ENCODE data around the gene PLPPR3. TPM values are rescaled to one million over a fixed set of nuclear protein-coding genes. Genes with fewer than 3 reads are reported as not detected.

Gene PLPPR3
- total RNA-seq, 6 experiments from 2014 or later = 0.09 TPM; not detected in 5

- peak; percentile 27; the same call in 1 of the 2 replicates for TF ChIP-seq CTCF (IDR thresholded peaks at IDR 0.05)
- peaks cover 4% of the 10 kb centered on the region; the same call in 1 of the 2 replicates for H3K27me3 Mint-ChIP-seq (ENCODE audit: insufficient read depth)
- H3K27ac Mint-ChIP-seq = no peak overlapping the region
- no peak overlapping the region for H3K4me3 Mint-ChIP-seq
- H3K4me1 Mint-ChIP-seq (ENCODE audit: low read depth) = no peaks in the 10 kb centered on the region; the same call in 1 of the 2 replicates
- DNase-seq = no peak
- H3K36me3 Mint-ChIP-seq (ENCODE audit: low read depth) = 0 out of 2 replicates have a peak, but pooled peaks cover 4% of the 10 kb centered on the region
- H3K9me3 Mint-ChIP-seq = 0 out of 2 replicates have a peak, but pooled peaks cover 3% of the 10 kb centered on the region
Observed at GRCh38 chr19:861756-862580, 40.2 kb upstream of the PLPPR3 start.

GRCh38 chr19:861141-861755 lies 39.5 kb upstream of the PLPPR3 start:
- 0 out of 2 replicates have a peak, but pooled peaks cover 3% of the 10 kb centered on the region for H3K9me3 Mint-ChIP-seq
- 0 out of 2 replicates have a peak, but pooled peaks cover 4% of the 10 kb centered on the region for H3K36me3 Mint-ChIP-seq (ENCODE audit: low read depth)
- peaks cover 4% of the 10 kb centered on the region; the same call in 1 of the 2 replicates for H3K27me3 Mint-ChIP-seq (ENCODE audit: insufficient read depth)
- no peak overlapping the region for H3K4me3 Mint-ChIP-seq
- no peak for TF ChIP-seq CTCF (IDR thresholded peaks at IDR 0.05)
- H3K4me1 Mint-ChIP-seq (ENCODE audit: low read depth) = no peaks in the 10 kb centered on the region; the same call in 1 of the 2 replicates
- H3K27ac Mint-ChIP-seq = no peak overlapping the region
- DNase-seq = no peak

GRCh38 chr19:858868-859843 lies 37.4 kb upstream of the PLPPR3 start, which contains the start of gene CFD:
Gene CFD, plus strand, starts transcription at chr19:859664. Its CDS starts 26 bp downstream, at chr19:859690.
- Mint-ChIP-seq H3K4me1 (ENCODE audit: low read depth) (no peaks in the 10 kb centered on the region; the same call in 1 of the 2 replicates), H3K9me3 (0 out of 2 replicates have a peak, but pooled peaks cover 3% of the 10 kb centered on the region), H3K27me3 (ENCODE audit: insufficient read depth) (peaks cover 4% of the 10 kb centered on the region; the same call in 1 of the 2 replicates), H3K36me3 (ENCODE audit: low read depth) (no peaks in the 10 kb centered on the region), H3K27ac (no peak within 1 kb of the TSS), H3K4me3 (no peak within 1 kb of the TSS)
- no peak for TF ChIP-seq CTCF (IDR thresholded peaks at IDR 0.05)
- no peak for DNase-seq

GRCh38 chr19:858284-858683 lies 36.5 kb upstream of the PLPPR3 start:
- Mint-ChIP-seq H3K27me3 (ENCODE audit: insufficient read depth) (peaks cover 4% of the 10 kb centered on the region; the same call in 1 of the 2 replicates), H3K4me1 (ENCODE audit: low read depth) (no peaks in the 10 kb centered on the region; the same call in 1 of the 2 replicates), H3K27ac (no peak overlapping the region), H3K9me3 (0 out of 2 replicates have a peak, but pooled peaks cover 3% of the 10 kb centered on the region), H3K36me3 (ENCODE audit: low read depth) (no peaks in the 10 kb centered on the region), H3K4me3 (no peak overlapping the region)
- no peak for TF ChIP-seq CTCF (IDR thresholded peaks at IDR 0.05)
- no peak for DNase-seq

Measured in HFFc6 (cell line).